Measurements from ENCODE around the gene LRCH3. TPM values are rescaled to one million over a fixed set of nuclear protein-coding genes. Genes with fewer than 3 reads are reported as not detected.

LRCH3 gene
- total RNA-seq, 1 donor from 2014 or later: 27.6 TPM

GRCh38 chr3:197789309-197789708, 1.7 kb upstream of the LRCH3 start:
- intact Hi-C loops (cut with DNase I): no loop called here
- DNase-seq (ENCODE audit: low spot score): no peak

GRCh38 chr3:197790033-197790432, 1.0 kb upstream of the LRCH3 start:
- intact Hi-C loops (cut with DNase I): loop anchor here (1.0 to 5.0 kb wide), 2 partner anchors 31 to 38 kb away; no protein-coding TSS in a partner anchor
- DNase-seq (ENCODE audit: low spot score): no peak

- intact Hi-C loops (cut with DNase I): loop anchor here (5.0 kb wide), 1 partner anchor 40 kb away; no protein-coding TSS in a partner anchor
- DNase-seq (ENCODE audit: low spot score): no peak
Observed at GRCh38 chr3:197791892-197792647, 1.0 kb downstream of the LRCH3 start.

GRCh38 chr3:197793247-197793646, 2.2 kb downstream of the LRCH3 start:
- no peak for DNase-seq (ENCODE audit: low spot score)
- intact Hi-C loops (cut with DNase I): loop anchor here (5.0 kb wide), 1 partner anchor 41 kb away; no protein-coding TSS in a partner anchor

GRCh38 chr3:197794115-197794514, 3.1 kb downstream of the LRCH3 start:
- no peak for DNase-seq (ENCODE audit: low spot score)
- intact Hi-C loops (cut with DNase I): loop anchor here (5.0 kb wide), 1 partner anchor 42 kb away; no protein-coding TSS in a partner anchor

GRCh38 chr3:197795200-197795599, 4.1 kb downstream of the LRCH3 start:
- intact Hi-C loops (cut with DNase I): no loop called here
- DNase-seq (ENCODE audit: low spot score): no peak

GRCh38 chr3:197796087-197796486, 5.0 kb downstream of the LRCH3 start:
- intact Hi-C loops (cut with DNase I): no loop called here
- DNase-seq (ENCODE audit: low spot score): no peak

GRCh38 chr3:197798863-197799262, 7.8 kb downstream of the LRCH3 start:
- no peak for DNase-seq (ENCODE audit: low spot score)
- intact Hi-C loops (cut with DNase I): no loop called here

GRCh38 chr3:197800379-197800778, 9.3 kb downstream of the LRCH3 start:
- intact Hi-C loops (cut with DNase I): no loop called here
- no peak for DNase-seq (ENCODE audit: low spot score)

GRCh38 chr3:197801891-197802778, 11.1 kb downstream of the LRCH3 start:
- DNase-seq (ENCODE audit: low spot score): no peak
- intact Hi-C loops (cut with DNase I): no loop called here

GRCh38 chr3:197802779-197803459, 11.9 kb downstream of the LRCH3 start:
- DNase-seq (ENCODE audit: low spot score): no peak
- intact Hi-C loops (cut with DNase I): no loop called here

GRCh38 chr3:197804511-197804910, 13.5 kb downstream of the LRCH3 start:
- DNase-seq (ENCODE audit: low spot score): no peak

GRCh38 chr3:197807969-197808587, 17.0 kb downstream of the LRCH3 start:
- DNase-seq (ENCODE audit: low spot score): no peak
- intact Hi-C loops (cut with DNase I): no loop called here

More at GRCh38 chr3:197804511-197804910, 13.5 kb downstream of the LRCH3 start:
- intact Hi-C loops (cut with DNase I): no loop called here

- DNase-seq (ENCODE audit: low spot score): no peak
- intact Hi-C loops (cut with DNase I): no loop called here
Observed at GRCh38 chr3:197809356-197810020, 18.4 kb downstream of the LRCH3 start.

GRCh38 chr3:197810901-197811300, 19.8 kb downstream of the LRCH3 start:
- no peak for DNase-seq (ENCODE audit: low spot score)

GRCh38 chr3:197811343-197811742, 20.3 kb downstream of the LRCH3 start:
- intact Hi-C loops (cut with DNase I): no loop called here
- no peak for DNase-seq (ENCODE audit: low spot score)

More at GRCh38 chr3:197810901-197811300, 19.8 kb downstream of the LRCH3 start:
- intact Hi-C loops (cut with DNase I): no loop called here

- intact Hi-C loops (cut with DNase I): no loop called here
- DNase-seq (ENCODE audit: low spot score): no peak
Observed at GRCh38 chr3:197814372-197814771, 23.3 kb downstream of the LRCH3 start.

GRCh38 chr3:197820550-197821335, 29.7 kb downstream of the LRCH3 start:
- DNase-seq (ENCODE audit: low spot score): no peak
- intact Hi-C loops (cut with DNase I): loop anchor here (1.0 kb wide), 1 partner anchor 30 kb away; no protein-coding TSS in a partner anchor
